Urinary bladder (tissue), 4 donors: ENCODE data around the gene RYR3. TPM values are rescaled to one million over a fixed set of nuclear protein-coding genes. Genes with fewer than 3 reads are reported as not detected.

ENCODE experiments used
- DNase-seq: peaks from one replicate; pipeline ENCODE4 v3.0.0-alpha.2; 2015; ENCODE audit errors: extremely low spot score
- H3K27ac ChIP-seq: one replicate; pipeline ENCODE4 v1.5.1; 2013; ENCODE audit warnings: low read depth, mild to moderate bottlenecking, moderate library complexity
- H3K36me3 ChIP-seq: one replicate; pipeline ENCODE4 v1.6.1; 2013; ENCODE audit warnings: mild to moderate bottlenecking, moderate library complexity; ENCODE audit not compliant: insufficient read depth
- H3K4me1 ChIP-seq: one replicate; pipeline ENCODE4 v1.6.1; 2013; ENCODE audit warnings: mild to moderate bottlenecking, moderate library complexity; ENCODE audit not compliant: insufficient read depth
- H3K4me3 ChIP-seq: one replicate; pipeline ENCODE4 v1.5.1; 2013; ENCODE audit warnings: low read depth, low read length
- WGBS: extraction: QIAGEN DNeasy Blood & Tissue Kit; methylation state at CpG from one replicate; pipeline ENCODE4 v1.1.7; 2013; 5-methylcytosine and 5-hydroxymethylcytosine counted together
- polyA plus RNA-seq: library from polyadenylated mRNA; stranded (reverse); fragments of 200-250 nt; gene quantifications from one replicate; pipeline ENCODE4 v1.2.3, GENCODE V29; 2013
- total RNA-seq: library from RNA; depleted of rRNA; stranded (reverse); fragments of >200 nt; gene quantifications from one replicate; pipeline ENCODE4 v1.2.3, GENCODE V29; 2014
- donor health status: healthy with polysubstance abuse.
- donor health status: healthy.

Gene RYR3
- total and polyA plus RNA-seq, 2 donors = 5.1 to 10.5 TPM

GRCh38 chr15:33451385-33451784 lies 140.6 kb downstream of the RYR3 start:
- no peak for DNase-seq

GRCh38 chr15:33453761-33454160 lies 143.0 kb downstream of the RYR3 start:
- no peaks in the 10 kb centered on the region for H3K36me3 ChIP-seq
- no peaks in the 10 kb centered on the region for H3K4me1 ChIP-seq
- H3K27ac ChIP-seq = no peak overlapping the region
- DNase-seq = no peak
- 89% methylated on average over 3 of the region's 3 CpGs for WGBS
- H3K4me3 ChIP-seq = no peak overlapping the region

More at GRCh38 chr15:33451385-33451784, 140.6 kb downstream of the RYR3 start:
- H3K36me3 ChIP-seq = no peaks in the 10 kb centered on the region
- no peak overlapping the region for H3K4me3 ChIP-seq
- WGBS = 84% methylated on average over 4 of the region's 4 CpGs
- no peaks in the 10 kb centered on the region for H3K4me1 ChIP-seq
- no peak overlapping the region for H3K27ac ChIP-seq

DNA sequence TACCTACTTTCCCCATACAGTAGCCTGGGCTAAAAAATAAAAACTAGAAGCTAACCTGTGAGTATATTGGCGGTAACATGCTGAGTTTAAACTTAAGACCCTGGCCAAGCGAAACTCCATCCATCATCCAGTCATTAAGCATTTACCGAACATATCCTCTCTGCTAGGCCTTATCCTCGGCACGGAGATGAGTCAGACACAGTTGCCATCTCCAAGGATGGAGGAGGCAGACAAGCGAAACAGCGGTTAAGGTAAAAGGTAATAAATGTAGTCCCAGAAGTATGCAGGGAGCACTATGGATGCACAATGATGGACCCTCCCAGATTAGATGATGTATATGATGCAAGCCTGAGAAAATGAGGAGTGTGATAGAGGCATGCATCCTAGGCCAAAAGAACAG lies 143.6 kb downstream of the RYR3 start:
- no peak overlapping the region for H3K4me3 ChIP-seq
- no peak for DNase-seq
- no peaks in the 10 kb centered on the region for H3K36me3 ChIP-seq
- H3K4me1 ChIP-seq = no peaks in the 10 kb centered on the region
- no peak overlapping the region for H3K27ac ChIP-seq
- WGBS = 93% methylated on average over 7 of the region's 7 CpGs

DNA sequence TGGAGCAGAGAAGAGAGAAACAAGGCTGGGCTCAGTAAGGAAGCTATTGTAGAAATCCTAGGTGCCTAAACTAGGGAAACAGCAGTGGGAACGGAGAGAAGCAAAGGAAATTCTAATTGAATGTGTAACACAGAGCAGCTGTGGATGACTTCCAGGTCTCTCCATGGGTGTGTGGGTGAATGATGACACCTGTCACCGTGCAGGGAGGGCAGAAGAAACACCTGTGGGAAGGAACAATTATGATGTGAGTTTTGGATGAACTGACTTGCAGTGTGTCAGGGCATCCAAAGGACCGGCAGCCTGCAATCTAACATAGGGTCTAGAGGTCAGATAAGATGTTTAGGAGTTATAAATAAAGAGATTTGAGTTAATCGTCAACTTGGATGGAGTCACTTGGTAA lies 144.2 kb downstream of the RYR3 start:
- no peak for DNase-seq
- H3K4me3 ChIP-seq = no peak overlapping the region
- H3K36me3 ChIP-seq = no peaks in the 10 kb centered on the region
- H3K27ac ChIP-seq = no peak overlapping the region
- WGBS = 52% methylated on average over 4 of the region's 4 CpGs
- H3K4me1 ChIP-seq = no peaks in the 10 kb centered on the region

DNA sequence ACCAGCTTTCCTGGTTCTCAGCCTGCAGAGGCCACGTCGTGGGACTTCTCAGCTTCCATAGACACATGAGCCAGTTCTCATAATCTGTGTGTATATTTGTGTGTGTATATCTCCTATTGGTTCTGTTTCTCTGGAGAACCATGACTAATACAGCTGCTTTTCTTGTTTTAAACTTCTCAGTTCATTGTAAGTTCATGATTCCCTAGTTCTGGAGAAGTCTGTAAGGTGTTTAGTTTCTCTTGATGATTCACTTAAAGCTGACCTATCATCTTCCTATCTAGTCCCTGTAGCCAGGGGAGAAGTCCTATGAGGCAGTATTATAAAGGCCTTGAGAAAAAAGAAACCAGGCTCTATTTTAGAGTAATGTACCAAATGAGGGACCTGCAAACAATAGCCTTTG lies 147.7 kb downstream of the RYR3 start:
- no peaks in the 10 kb centered on the region for H3K36me3 ChIP-seq
- H3K4me3 ChIP-seq = no peak overlapping the region
- no peaks in the 10 kb centered on the region for H3K4me1 ChIP-seq
- DNase-seq = no peak
- H3K27ac ChIP-seq = no peak overlapping the region
- 79% methylated on average over 2 of the region's 2 CpGs for WGBS

GRCh38 chr15:33460166-33460805 lies 149.5 kb downstream of the RYR3 start:
- H3K4me3 ChIP-seq = no peak overlapping the region
- DNase-seq = no peak
- H3K36me3 ChIP-seq = no peaks in the 10 kb centered on the region
- H3K4me1 ChIP-seq = no peaks in the 10 kb centered on the region
- no peak overlapping the region for H3K27ac ChIP-seq
- WGBS = 92% methylated on average over 6 of the region's 6 CpGs

DNA sequence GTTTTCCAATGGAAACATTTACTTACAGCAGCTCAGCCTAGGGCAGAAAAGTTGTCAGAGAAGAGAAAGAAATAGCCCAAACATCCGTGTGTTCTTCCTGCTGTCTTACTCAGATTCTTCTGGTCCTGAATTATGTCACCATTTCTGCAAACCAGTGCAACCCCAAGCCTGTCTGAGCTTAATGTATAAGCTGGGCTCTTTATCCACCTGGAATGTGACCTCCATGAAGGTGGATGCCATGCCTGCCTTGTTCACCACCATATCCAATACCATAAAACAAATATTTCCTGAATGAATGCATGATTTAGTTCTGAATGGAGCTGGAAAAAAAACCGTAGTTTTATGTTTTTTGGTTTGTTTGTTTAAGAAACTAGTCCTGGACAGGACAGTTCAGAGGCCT lies 150.9 kb downstream of the RYR3 start:
- H3K4me3 ChIP-seq = no peak overlapping the region
- no peaks in the 10 kb centered on the region for H3K4me1 ChIP-seq
- DNase-seq = no peak
- 74% methylated on average over 2 of the region's 2 CpGs for WGBS
- no peaks in the 10 kb centered on the region for H3K36me3 ChIP-seq
- no peak overlapping the region for H3K27ac ChIP-seq

- Histone ChIP-seq H3K4me1 (no peaks in the 10 kb centered on the region), H3K36me3 (no peaks in the 10 kb centered on the region), H3K4me3 (no peak overlapping the region), H3K27ac (no peak overlapping the region)
- 86% methylated on average over 6 of the region's 6 CpGs for WGBS
- no peak for DNase-seq
These were observed 156.5 kb downstream of the RYR3 start for GRCh38 chr15:33467146-33467815.

DNA sequence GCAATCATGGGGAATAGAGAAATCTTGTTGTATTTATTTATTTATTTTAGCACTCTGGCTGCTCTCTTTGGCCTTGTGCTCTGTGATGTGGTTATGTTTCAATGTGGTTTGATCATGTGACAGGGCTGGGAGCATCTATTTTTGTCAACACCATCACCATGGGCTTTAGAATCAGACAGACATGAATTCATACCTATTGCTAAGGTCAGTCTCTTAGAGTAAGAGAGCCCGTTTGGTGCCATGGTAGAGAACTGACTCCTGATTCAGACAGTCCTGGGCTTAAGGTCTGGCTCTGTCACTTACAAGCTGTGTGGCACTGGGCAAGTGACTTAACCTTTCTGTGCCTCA lies 157.0 kb downstream of the RYR3 start:
- no peak for DNase-seq
- 93% methylated on average over 1 of the region's 1 CpG for WGBS

GRCh38 chr15:33468740-33469139 lies 158.0 kb downstream of the RYR3 start:
- DNase-seq = no peak
- H3K36me3 ChIP-seq = no peaks in the 10 kb centered on the region
- whole genome bisulfite sequencing = 83% methylated on average over 3 of the region's 3 CpGs
- H3K4me1 ChIP-seq = no peaks in the 10 kb centered on the region
- no peak overlapping the region for H3K27ac ChIP-seq
- no peak overlapping the region for H3K4me3 ChIP-seq

More for the DNA sequence above, 157.0 kb downstream of the RYR3 start:
- Histone ChIP-seq H3K27ac (no peak overlapping the region), H3K4me3 (no peak overlapping the region), H3K36me3 (no peaks in the 10 kb centered on the region), H3K4me1 (no peaks in the 10 kb centered on the region)

- 86% methylated on average over 5 of the region's 5 CpGs for WGBS
- H3K4me1 ChIP-seq = no peaks in the 10 kb centered on the region
These were observed 162.2 kb downstream of the RYR3 start for GRCh38 chr15:33473005-33473404.

GRCh38 chr15:33473714-33474113 lies 162.9 kb downstream of the RYR3 start:
- H3K36me3 ChIP-seq = no peaks in the 10 kb centered on the region
- no peak for DNase-seq
- H3K4me1 ChIP-seq = no peaks in the 10 kb centered on the region
- H3K4me3 ChIP-seq = no peak overlapping the region
- no peak overlapping the region for H3K27ac ChIP-seq
- 80% methylated on average over 4 of the region's 4 CpGs for WGBS

More at GRCh38 chr15:33473005-33473404, 162.2 kb downstream of the RYR3 start:
- no peak overlapping the region for H3K27ac ChIP-seq
- DNase-seq = no peak
- no peaks in the 10 kb centered on the region for H3K36me3 ChIP-seq
- no peak overlapping the region for H3K4me3 ChIP-seq

DNA sequence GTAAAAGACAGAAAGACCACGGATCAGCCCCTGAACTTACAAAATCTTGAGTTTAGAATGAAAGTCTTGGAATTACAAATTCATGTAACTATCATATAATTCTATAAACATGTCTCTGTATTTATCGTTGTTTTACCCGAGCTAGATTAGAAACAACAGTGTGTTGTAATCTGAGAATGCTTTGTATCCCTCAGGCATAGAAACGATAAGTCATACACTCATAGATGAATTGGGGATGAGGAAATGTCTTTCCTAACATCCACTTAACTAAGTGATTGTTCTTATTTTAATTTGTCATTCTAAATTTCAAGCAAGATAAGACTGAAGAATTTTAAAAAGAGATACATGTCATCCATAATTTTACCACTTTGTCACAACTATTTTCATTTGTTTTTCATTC lies 165.3 kb downstream of the RYR3 start:
- no peak overlapping the region for H3K27ac ChIP-seq
- H3K36me3 ChIP-seq = no peaks in the 10 kb centered on the region
- no peak overlapping the region for H3K4me3 ChIP-seq
- no peak for DNase-seq
- WGBS = 84% methylated on average over 4 of the region's 4 CpGs
- H3K4me1 ChIP-seq = no peaks in the 10 kb centered on the region

GRCh38 chr15:33476908-33477307 lies 166.1 kb downstream of the RYR3 start:
- Histone ChIP-seq H3K36me3 (no peaks in the 10 kb centered on the region), H3K4me1 (no peaks in the 10 kb centered on the region), H3K27ac (no peak overlapping the region), H3K4me3 (no peak overlapping the region)
- 93% methylated on average over 2 of the region's 2 CpGs for WGBS
- DNase-seq = no peak
